Measurements from ENCODE around the gene COPS2.

The COPS2 gene

GRCh38 chr15:49155834-49156627 lies 632 bp upstream of the COPS2 start:
- DNase-seq: no peak

GRCh38 chr15:49154799-49155109 lies 645 bp downstream of the COPS2 start:
- no peak for DNase-seq

- no peak for DNase-seq
These were observed 1.0 kb downstream of the COPS2 start for GRCh38 chr15:49154359-49154758.

- DNase-seq: no peak
These were observed 2.7 kb downstream of the COPS2 start for GRCh38 chr15:49152552-49153312.

GRCh38 chr15:49151831-49152230 lies 3.6 kb downstream of the COPS2 start:
- DNase-seq: no peak

- DNase-seq: no peak
These were observed 6.7 kb downstream of the COPS2 start for GRCh38 chr15:49148727-49149126.

GRCh38 chr15:49148298-49148697 lies 7.1 kb downstream of the COPS2 start:
- no peak for DNase-seq

GRCh38 chr15:49145651-49146609 lies 9.5 kb downstream of the COPS2 start:
- DNase-seq: no peak

GRCh38 chr15:49137861-49138260 lies 17.5 kb downstream of the COPS2 start:
- no peak for DNase-seq

GRCh38 chr15:49135911-49136310 lies 19.5 kb downstream of the COPS2 start:
- no peak for DNase-seq

- no peak for DNase-seq
These were observed 20.0 kb downstream of the COPS2 start for GRCh38 chr15:49135342-49135857.

GRCh38 chr15:49134683-49135341 lies 20.6 kb downstream of the COPS2 start:
- no peak for DNase-seq

- DNase-seq: no peak
These were observed 24.0 kb downstream of the COPS2 start for GRCh38 chr15:49131403-49131802.

- DNase-seq: no peak
These were observed 31.0 kb downstream of the COPS2 start for GRCh38 chr15:49124371-49124770.

GRCh38 chr15:49122541-49123062 lies 32.8 kb downstream of the COPS2 start:
- DNase-seq: no peak

- no peak for DNase-seq
These were observed 33.5 kb downstream of the COPS2 start for GRCh38 chr15:49121901-49122300.

GRCh38 chr15:49120832-49121231 lies 34.6 kb downstream of the COPS2 start:
- no peak for DNase-seq

- no peak for DNase-seq
These were observed 39.1 kb downstream of the COPS2 start for GRCh38 chr15:49116108-49116857.

- no peak for DNase-seq
These were observed 40.3 kb downstream of the COPS2 start for GRCh38 chr15:49115062-49115461.

GRCh38 chr15:49110158-49110944 lies 45.0 kb downstream of the COPS2 start:
- no peak for DNase-seq

GRCh38 chr15:49103002-49103401 lies 52.4 kb downstream of the COPS2 start:
- DNase-seq: no peak
